ENCODE measurements around the gene SLC7A9. TPM values are rescaled to one million over a fixed set of nuclear protein-coding genes. Genes with fewer than 3 reads are reported as not detected.

SLC7A9 gene
- polyA plus RNA-seq, 2 of the 4 experiments (the other 2 are of a cell fraction): 0.50 to 0.62 TPM

DNA sequence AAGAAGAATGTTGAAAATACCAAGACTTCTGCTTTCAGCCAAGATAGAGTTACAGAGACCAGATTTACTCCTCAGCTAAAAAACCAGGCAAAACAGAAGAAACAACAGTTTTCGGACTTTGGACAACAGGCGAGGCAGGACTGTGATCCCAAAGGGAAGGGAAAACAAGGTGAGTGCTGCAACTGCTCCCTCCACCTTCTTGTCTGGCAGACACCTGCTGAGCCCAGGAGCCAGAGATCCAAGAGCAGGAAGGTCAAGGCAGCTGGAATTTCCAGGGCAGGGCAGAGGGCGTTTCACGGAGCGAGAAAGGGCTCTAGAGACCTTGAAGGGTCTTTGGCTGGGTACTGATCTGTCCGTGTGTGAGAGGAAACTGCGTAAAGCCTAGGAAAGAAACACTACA lies 32.9 kb upstream of the SLC7A9 start (continued):
- TF ChIP-seq, protein P1, sequence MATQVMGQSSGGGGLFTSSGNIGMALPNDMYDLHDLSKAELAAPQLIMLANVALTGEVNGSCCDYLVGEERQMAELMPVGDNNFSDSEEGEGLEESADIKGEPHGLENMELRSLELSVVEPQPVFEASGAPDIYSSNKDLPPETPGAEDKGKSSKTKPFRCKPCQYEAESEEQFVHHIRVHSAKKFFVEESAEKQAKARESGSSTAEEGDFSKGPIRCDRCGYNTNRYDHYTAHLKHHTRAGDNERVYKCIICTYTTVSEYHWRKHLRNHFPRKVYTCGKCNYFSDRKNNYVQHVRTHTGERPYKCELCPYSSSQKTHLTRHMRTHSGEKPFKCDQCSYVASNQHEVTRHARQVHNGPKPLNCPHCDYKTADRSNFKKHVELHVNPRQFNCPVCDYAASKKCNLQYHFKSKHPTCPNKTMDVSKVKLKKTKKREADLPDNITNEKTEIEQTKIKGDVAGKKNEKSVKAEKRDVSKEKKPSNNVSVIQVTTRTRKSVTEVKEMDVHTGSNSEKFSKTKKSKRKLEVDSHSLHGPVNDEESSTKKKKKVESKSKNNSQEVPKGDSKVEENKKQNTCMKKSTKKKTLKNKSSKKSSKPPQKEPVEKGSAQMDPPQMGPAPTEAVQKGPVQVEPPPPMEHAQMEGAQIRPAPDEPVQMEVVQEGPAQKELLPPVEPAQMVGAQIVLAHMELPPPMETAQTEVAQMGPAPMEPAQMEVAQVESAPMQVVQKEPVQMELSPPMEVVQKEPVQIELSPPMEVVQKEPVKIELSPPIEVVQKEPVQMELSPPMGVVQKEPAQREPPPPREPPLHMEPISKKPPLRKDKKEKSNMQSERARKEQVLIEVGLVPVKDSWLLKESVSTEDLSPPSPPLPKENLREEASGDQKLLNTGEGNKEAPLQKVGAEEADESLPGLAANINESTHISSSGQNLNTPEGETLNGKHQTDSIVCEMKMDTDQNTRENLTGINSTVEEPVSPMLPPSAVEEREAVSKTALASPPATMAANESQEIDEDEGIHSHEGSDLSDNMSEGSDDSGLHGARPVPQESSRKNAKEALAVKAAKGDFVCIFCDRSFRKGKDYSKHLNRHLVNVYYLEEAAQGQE (IDR thresholded peaks at IDR 0.05): no peak

DNA sequence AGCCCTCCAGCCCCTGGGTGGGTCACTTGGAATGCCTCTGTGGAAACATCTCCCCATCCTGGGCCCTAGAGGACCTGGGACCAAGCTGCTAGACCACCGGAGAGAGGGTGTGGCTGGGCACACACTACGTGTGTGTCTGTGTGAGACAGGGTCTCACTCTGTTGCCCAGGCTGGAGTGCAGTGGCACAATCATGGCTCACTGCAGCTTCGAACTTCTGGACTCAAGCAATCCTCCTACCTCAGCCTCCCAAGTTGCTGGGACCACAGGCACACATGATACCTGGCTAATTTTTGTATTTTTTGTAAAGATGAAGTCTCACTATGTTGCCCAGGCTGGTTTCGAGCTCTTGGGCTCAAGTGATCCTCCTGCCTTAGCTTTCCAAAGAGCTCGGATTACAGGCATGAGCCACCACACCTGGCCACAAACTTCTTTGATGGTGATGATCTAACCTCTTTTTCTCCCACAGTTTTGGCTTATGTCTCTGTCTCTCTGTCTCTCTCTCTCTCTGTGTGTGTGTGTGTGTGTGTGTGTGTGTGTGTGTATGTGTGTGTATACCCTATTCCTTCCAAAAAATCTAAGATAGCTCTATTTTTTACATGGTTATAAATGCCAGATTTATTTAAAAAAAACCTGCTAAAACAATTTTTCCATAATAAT lies 32.1 kb upstream of the SLC7A9 start:
- Histone ChIP-seq H3K4me2 (no peak overlapping the region), H3K9me3 (peaks cover 7% of the 10 kb centered on the region; the same call in 2 of the 3 replicates), H3K4me3 (no peak overlapping the region), H3K27ac (no peak overlapping the region), H3K4me1 (no peaks in the 10 kb centered on the region)
- ATAC-seq (no peak), DNase-seq (ENCODE audit: low read depth in 1 of 2, low spot score in 1 of 2) (no peak), FAIRE-seq (no peak)
- POLR2A ChIA-PET: no interaction called here
- CTCF ChIA-PET: interaction anchor here (1.1 kb wide), 1 partner anchor 225 kb away, joined by 3 read pairs; no protein-coding TSS in a partner anchor
- 78% methylated on average over 5 of the region's 5 CpGs for WGBS (ENCODE audit: missing lambda C conversion rate)
- TF ChIP-seq, protein P1 (IDR thresholded peaks at IDR 0.05): no peak
- TF ChIP-seq GATA3 (IDR thresholded peaks at IDR 0.05; ENCODE audit: borderline replicate concordance) (no peak), JUNB (IDR thresholded peaks at IDR 0.05) (no peak), ZC3H11A (IDR thresholded peaks at IDR 0.05) (no peak)

DNA sequence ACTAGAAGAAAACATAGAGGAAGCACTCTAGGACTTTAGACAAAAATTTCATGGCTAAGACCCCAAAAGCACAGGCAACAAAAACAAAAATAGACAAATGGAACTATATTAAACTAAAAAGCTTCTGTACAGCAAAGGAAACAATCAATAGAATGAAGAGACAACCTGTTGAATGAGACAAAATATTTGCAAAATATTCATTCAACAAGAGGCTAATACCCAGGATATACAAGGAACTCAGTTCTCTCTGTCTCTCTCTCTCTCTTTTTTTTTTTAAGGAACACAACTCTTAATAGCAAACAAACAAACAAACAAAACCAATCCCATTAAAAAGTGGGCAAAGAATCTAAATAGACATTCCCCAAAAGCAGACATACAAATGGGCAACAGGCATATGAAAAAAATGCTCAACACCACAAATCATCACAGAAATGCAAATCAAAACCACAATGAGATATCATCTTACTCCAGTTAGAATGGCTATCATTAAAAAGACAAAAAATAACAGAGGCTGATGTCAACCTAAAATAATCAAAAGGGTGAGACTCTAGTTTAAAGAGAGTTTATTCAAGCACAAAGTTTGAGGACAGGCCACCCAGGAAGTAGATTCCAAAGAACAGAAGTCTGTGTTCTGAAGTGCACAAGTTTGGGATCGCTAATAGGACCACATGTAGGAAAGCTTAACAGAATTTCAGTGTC lies 27.1 kb upstream of the SLC7A9 start:
- no peak overlapping the region for H3K27ac ChIP-seq
- DNase-seq (ENCODE audit: low read depth in 1 of 2, low spot score in 1 of 2) (no peak), FAIRE-seq (peak; percentile 97), ATAC-seq (no peak)
- no peak overlapping the region for H3K4me2 ChIP-seq
- peaks cover 16% of the 10 kb centered on the region for H3K9me3 ChIP-seq
- H3K4me1 ChIP-seq: no peaks in the 10 kb centered on the region
- POLR2A ChIA-PET: no interaction called here
- no peak overlapping the region for H3K4me3 ChIP-seq
- TF ChIP-seq CEBPB (IDR thresholded peaks at IDR 0.05) (no peak), TP53 (CRISPR knock-in tag; IDR thresholded peaks at IDR 0.05) (no peak), ZSCAN20 (CRISPR knock-in tag; IDR thresholded peaks at IDR 0.05) (no peak), PBX3 (IDR thresholded peaks at IDR 0.05) (no peak), PHF8 (IDR thresholded peaks at IDR 0.05; ENCODE audit: borderline replicate concordance, low read depth) (no peak), RFX5 (IDR thresholded peaks at IDR 0.05) (no peak), BHLHE40 (IDR thresholded peaks at IDR 0.05; ENCODE audit: low read depth, low read length) (no peak)
- CTCF ChIA-PET: interaction anchor here (0.6 to 1.1 kb wide), 2 partner anchors 13 to 553 kb away, joined by 3 to 4 read pairs; no protein-coding TSS in a partner anchor
- WGBS (ENCODE audit: missing lambda C conversion rate): 91% methylated on average over 1 of the region's 1 CpG
